Mesothelial cell of epicardium (in vitro differentiated cells): ENCODE results near the gene SCNN1B. TPM values are rescaled to one million over a fixed set of nuclear protein-coding genes. Genes with fewer than 3 reads are reported as not detected.

Experiments
- DNase-seq, 2 experiments: peaks; one replicate each; pipeline ENCODE4 v3.0.0; 2021; ENCODE audit warnings: low spot score in 2 of 2; ENCODE audit not compliant: unreplicated experiment in 2 of 2
- H3K27ac Mint-ChIP-seq: 2 replicates; pipeline ENCODE4 v1.8.0; 2021; ENCODE audit warnings: mixed read lengths
- H3K27me3 Mint-ChIP-seq: 2 replicates; pipeline ENCODE4 v1.8.0; 2021; ENCODE audit warnings: low read depth, mixed read lengths
- H3K36me3 Mint-ChIP-seq: 2 replicates; pipeline ENCODE4 v1.8.0; 2021; ENCODE audit warnings: mixed read lengths
- H3K4me1 Mint-ChIP-seq: 2 replicates; pipeline ENCODE4 v1.8.0; 2021; ENCODE audit warnings: mixed read lengths
- H3K4me3 Mint-ChIP-seq: 2 replicates; pipeline ENCODE4 v1.8.0; 2021; ENCODE audit warnings: mild to moderate bottlenecking, moderate library complexity, mixed read lengths
- H3K9me3 Mint-ChIP-seq: 2 replicates; pipeline ENCODE4 v1.8.0; 2021; ENCODE audit warnings: mixed read lengths
- CTCF ChIP-seq: fragments of 200-600 bp; sonication (generic); IDR thresholded peaks from one replicate; pipeline ENCODE4 v1.5.0; 2021; ENCODE audit warnings: antibody characterized with exemption; ENCODE audit not compliant: unreplicated experiment
- total RNA-seq: library from RNA; stranded (reverse); gene quantifications from 3 replicates; pipeline ENCODE4 v1.2.1, GENCODE V29; 2021

Gene SCNN1B
- total RNA-seq, 1 donor from 2014 or later = not detected

DNA sequence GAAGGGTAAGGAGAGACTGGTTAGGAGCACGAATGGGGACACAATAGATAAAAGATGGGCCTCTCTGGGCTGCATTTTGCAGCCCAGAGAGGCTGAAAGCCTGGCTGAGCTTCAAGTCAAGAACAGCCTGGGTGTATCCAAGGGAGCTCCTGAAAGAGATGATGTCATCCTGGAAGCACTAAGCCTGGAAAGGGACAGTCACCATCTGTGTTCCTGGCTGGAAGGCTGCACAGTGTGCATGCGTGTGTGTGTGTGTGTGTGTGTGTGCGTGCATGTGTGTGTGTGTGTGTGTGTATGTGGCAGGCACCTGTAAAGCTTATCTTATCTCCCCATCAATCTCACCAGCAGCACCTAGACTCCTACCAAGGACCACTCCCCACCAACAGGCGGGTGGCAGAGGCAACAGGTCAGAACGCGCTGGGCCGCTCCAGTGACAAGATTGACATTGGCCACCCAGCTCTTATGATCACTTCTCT is 106.8 kb downstream of the SCNN1B start:
- H3K27ac Mint-ChIP-seq = no peak overlapping the region
- no peaks in the 10 kb centered on the region for H3K27me3 Mint-ChIP-seq
- DNase-seq = no peak
- peaks cover 54% of the 10 kb centered on the region for H3K36me3 Mint-ChIP-seq
- TF ChIP-seq CTCF = no peak
- peaks cover 5% of the 10 kb centered on the region for H3K4me1 Mint-ChIP-seq
- H3K4me3 Mint-ChIP-seq = no peak overlapping the region
- no peaks in the 10 kb centered on the region for H3K9me3 Mint-ChIP-seq

DNA sequence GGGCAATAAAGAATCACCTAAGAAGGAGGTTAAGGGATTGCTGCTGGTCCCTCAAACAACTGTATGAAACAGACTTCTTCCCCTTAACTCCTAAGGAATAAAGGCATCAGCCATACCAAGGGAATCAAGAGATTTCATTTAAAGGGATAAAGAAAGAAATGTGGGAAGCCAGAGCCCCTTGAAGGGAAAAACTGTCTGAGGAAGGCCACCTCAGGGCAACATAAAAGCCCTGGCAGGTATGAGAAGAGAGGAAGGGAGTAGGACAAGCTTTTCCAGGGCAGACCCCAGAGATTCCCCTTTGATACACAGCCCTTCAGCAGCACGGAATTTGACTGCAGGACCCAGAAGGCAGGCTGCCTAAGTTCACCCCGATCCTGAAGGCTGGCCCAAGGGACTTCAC is 107.4 kb downstream of the SCNN1B start:
- no peak for TF ChIP-seq CTCF
- peaks cover 51% of the 10 kb centered on the region for H3K36me3 Mint-ChIP-seq
- H3K9me3 Mint-ChIP-seq = no peaks in the 10 kb centered on the region

GRCh38 chr16:23410176-23410575 is 108.1 kb downstream of the SCNN1B start:
- TF ChIP-seq CTCF = no peak
- Mint-ChIP-seq H3K27me3 (no peaks in the 10 kb centered on the region), H3K4me1 (no peaks in the 10 kb centered on the region), H3K27ac (no peak overlapping the region), H3K4me3 (no peak overlapping the region), H3K9me3 (no peaks in the 10 kb centered on the region), H3K36me3 (peaks cover 50% of the 10 kb centered on the region)
- no peak for DNase-seq

More for the DNA sequence above, 107.4 kb downstream of the SCNN1B start:
- H3K4me1 Mint-ChIP-seq = no peaks in the 10 kb centered on the region
- no peak overlapping the region for H3K27ac Mint-ChIP-seq
- no peak for DNase-seq
- no peaks in the 10 kb centered on the region for H3K27me3 Mint-ChIP-seq
- no peak overlapping the region for H3K4me3 Mint-ChIP-seq

DNA sequence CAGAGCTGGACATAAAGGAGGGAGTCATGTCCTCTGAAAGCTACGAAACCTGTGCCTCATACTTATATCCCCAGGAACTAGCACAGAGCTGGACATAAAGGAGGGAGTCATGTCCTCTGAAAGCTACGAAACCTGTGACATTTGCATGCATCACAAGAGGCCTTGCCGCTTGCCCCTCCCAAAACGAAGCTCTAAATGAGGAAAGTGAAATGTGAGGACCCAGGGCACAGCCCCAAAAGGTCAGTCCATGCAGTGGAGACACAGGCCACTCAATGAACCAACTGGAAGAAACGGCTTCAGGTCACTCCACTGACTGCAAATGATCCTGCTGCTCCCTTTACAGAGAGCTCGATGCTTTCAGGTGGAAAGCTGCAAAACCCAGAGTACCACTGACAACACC is 112.6 kb downstream of the SCNN1B start:
- Mint-ChIP-seq H3K9me3 (no peaks in the 10 kb centered on the region), H3K36me3 (peaks cover 34% of the 10 kb centered on the region), H3K27me3 (no peaks in the 10 kb centered on the region), H3K27ac (no peak overlapping the region), H3K4me3 (no peak overlapping the region), H3K4me1 (no peaks in the 10 kb centered on the region)
- DNase-seq = no peak
- TF ChIP-seq CTCF = no peak

DNA sequence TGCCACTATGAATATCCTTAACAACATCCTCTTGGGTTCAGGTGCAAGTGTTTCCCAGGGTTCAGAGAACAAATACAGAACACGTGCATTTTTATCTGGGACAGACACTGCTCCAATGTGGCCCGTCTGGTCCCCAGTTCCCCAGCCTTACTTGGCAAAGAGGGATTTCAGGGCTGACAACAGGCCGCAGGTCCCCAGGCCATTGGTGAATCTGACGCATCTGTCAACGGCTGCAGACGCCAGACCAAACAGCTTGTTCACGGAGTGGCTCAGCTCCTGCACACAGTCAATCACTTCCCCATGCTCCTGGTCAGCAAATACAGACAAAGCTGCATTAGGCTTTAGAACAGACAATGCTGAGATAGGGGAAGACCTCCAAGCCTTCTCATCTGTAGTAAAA is 114.7 kb downstream of the SCNN1B start:
- Mint-ChIP-seq H3K36me3 (peaks cover 22% of the 10 kb centered on the region), H3K27ac (no peak overlapping the region), H3K4me3 (no peak overlapping the region), H3K4me1 (no peaks in the 10 kb centered on the region), H3K9me3 (no peaks in the 10 kb centered on the region), H3K27me3 (no peaks in the 10 kb centered on the region)
- TF ChIP-seq CTCF = no peak
- DNase-seq = no peak

DNA sequence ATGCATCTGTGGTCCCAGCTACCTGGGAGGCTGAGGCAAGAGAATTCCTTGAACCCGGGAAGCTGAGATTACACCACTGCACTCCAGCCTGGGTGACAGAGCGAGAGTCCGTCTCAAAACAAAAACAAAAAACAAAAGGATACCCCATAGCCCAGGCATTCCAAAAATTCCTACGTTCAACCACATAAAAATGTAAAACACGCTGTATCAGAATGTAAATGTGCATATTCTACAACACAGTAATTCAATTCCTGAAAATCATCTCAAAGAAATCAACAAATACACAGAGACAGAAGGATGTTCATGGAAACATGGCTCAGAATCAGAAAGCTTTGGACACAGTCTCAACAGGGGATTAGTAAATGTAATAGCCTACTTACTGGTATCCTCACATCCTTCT is 117.9 kb downstream of the SCNN1B start:
- Mint-ChIP-seq H3K4me3 (no peak overlapping the region), H3K27ac (no peak overlapping the region), H3K27me3 (no peaks in the 10 kb centered on the region), H3K4me1 (no peaks in the 10 kb centered on the region), H3K36me3 (peaks cover 23% of the 10 kb centered on the region), H3K9me3 (no peaks in the 10 kb centered on the region)
- TF ChIP-seq CTCF = no peak
- no peak for DNase-seq
